LNCaP clone FGC (cell line): ENCODE results near the gene FICD.
A peak's percentile ranks its signal among the peaks of the same experiment; 100 is the strongest.

Experiments
- DNase-seq: peaks from one replicate; pipeline ENCODE4 v3.0.0-alpha.2; 2011; ENCODE audit warnings: low read depth
- H3K4me3 ChIP-seq: 2 replicates; pipeline ENCODE4 v1.5.1; 2011; ENCODE audit warnings: mild to moderate bottlenecking, low read depth, low read length, control low read depth
- CTCF ChIP-seq: IDR thresholded peaks from 2 replicates; pipeline ENCODE4 v1.5.1; 2012; ENCODE audit warnings: mild to moderate bottlenecking; ENCODE audit not compliant: control insufficient read depth, insufficient read depth; ENCODE audit errors: extremely low read depth

The FICD gene

GRCh38 chr12:108516511-108517275, 1.6 kb downstream of the FICD start:
- TF ChIP-seq CTCF = peak; percentile 18; the same call in 1 of the 2 replicates
- DNase-seq = no peak
- peak overlapping the region; percentile 82; the same call in 1 of the 2 replicates for H3K4me3 ChIP-seq

- TF ChIP-seq CTCF = no peak
- DNase-seq = no peak
- no peak overlapping the region for H3K4me3 ChIP-seq
These were observed 2.4 kb downstream of the FICD start for GRCh38 chr12:108517288-108518100.

- no peak for DNase-seq
- H3K4me3 ChIP-seq = no peak overlapping the region
- no peak for TF ChIP-seq CTCF
These were observed 3.1 kb downstream of the FICD start for GRCh38 chr12:108518101-108518715.

- no peak for TF ChIP-seq CTCF
- no peak for DNase-seq
These were observed 3.8 kb downstream of the FICD start for GRCh38 chr12:108518716-108519496.

GRCh38 chr12:108519558-108519957, 4.5 kb downstream of the FICD start:
- TF ChIP-seq CTCF = no peak
- no peak overlapping the region for H3K4me3 ChIP-seq
- no peak for DNase-seq

More at GRCh38 chr12:108518716-108519496, 3.8 kb downstream of the FICD start:
- H3K4me3 ChIP-seq = no peak overlapping the region

GRCh38 chr12:108523365-108523764, 8.3 kb downstream of the FICD start:
- H3K4me3 ChIP-seq = no peak overlapping the region
- no peak for DNase-seq
- TF ChIP-seq CTCF = no peak
